Gastroesophageal sphincter (tissue), 3 donors: ENCODE measurements around the gene SFI1.
"Not testable (repeated sequence)": the region's sequence is repeated elsewhere in the genome, so short reads cannot be mapped to it uniquely, and the experiment has no call there.

Source experiments
- CTCF ChIP-seq, 4 experiments: fragments of 200-600 bp in 2 of 4; fragments of 450-650 bp in 2 of 4; sonication (generic) in 1 of 4; IDR thresholded peaks; one replicate each; pipeline ENCODE4 v1.5.1; 2017 to 2019; ENCODE audit warnings: antibody characterized with exemption in 4 of 4, mild to moderate bottlenecking in 2 of 4, moderate library complexity in 2 of 4
- EP300 ChIP-seq: sonication (generic); formaldehyde crosslinking; IDR thresholded peaks from one replicate; pipeline ENCODE4 v1.6.1; 2017; ENCODE audit warnings: antibody characterized with exemption, mild to moderate bottlenecking
- POLR2A ChIP-seq, 2 donors: fragments of 450-650 bp; IDR thresholded peaks; one replicate each; pipeline ENCODE4 v1.6.1; 2017; ENCODE audit warnings: antibody characterized with exemption in 2 of 2, mild to moderate bottlenecking in 2 of 2, moderate library complexity in 1 of 2
- POLR2AphosphoS5 ChIP-seq: sonication (generic); formaldehyde crosslinking; IDR thresholded peaks from one replicate; pipeline ENCODE4 v1.6.1; 2017; ENCODE audit warnings: antibody characterized with exemption

GRCh38 chr22:31482470-31482869 is 13.9 kb upstream of the SFI1 start:
- TF ChIP-seq POLR2A (IDR thresholded peaks at IDR 0.05); CTCF (IDR thresholded peaks at IDR 0.05); POLR2AphosphoS5; EP300: not testable (repeated sequence)
